A204.1 (cell line): ENCODE results near the gene MAGI1.

Source experiments
- FAIRE-seq: peaks from 2 replicates; lab custom pipeline; 2012; peaks lifted over from hg19 to GRCh38; lab: Jason Lieb, UNC

MAGI1 gene

DNA sequence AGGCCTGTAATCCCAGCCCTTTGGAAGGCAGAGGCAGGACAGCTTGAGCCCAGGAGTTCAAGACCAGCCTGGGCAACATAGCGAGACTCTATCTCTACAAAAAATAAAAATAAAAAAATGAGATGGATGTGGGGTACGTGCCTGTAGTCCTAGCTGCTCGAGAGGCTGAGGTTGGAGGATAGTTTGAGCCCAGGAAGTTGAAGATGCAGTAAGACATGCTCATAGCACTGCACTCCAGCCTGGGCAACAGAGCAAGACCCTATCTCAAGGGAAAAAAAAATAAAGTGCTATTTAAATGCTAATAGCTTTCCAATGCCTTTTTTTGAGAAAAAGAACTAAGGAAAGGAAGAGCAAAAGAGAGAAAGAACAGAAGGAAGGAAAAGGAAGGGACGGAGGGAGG is 94.5 kb downstream of the MAGI1 start:
- no peak for FAIRE-seq

DNA sequence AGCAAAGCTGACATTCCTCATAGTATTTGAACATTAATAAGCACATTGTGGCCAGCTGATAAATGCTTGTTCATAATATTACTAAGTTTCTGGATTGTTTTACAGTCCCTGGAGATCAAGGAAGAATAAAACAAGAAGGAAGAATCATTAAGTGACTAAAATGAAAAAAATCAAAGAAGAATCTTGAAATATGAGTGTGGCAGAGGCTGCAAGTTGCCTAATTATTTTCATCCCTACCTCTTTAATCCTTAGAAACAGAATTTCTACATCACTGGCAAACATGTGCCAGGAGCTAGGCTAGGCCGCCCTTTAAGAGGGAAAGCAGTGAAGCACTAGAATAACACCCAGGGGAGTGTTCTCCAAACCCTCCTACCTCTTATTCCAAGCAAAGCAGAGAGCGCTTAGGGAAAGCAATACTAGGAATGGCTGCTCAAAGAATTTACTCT is 98.9 kb downstream of the MAGI1 start:
- FAIRE-seq: no peak

DNA sequence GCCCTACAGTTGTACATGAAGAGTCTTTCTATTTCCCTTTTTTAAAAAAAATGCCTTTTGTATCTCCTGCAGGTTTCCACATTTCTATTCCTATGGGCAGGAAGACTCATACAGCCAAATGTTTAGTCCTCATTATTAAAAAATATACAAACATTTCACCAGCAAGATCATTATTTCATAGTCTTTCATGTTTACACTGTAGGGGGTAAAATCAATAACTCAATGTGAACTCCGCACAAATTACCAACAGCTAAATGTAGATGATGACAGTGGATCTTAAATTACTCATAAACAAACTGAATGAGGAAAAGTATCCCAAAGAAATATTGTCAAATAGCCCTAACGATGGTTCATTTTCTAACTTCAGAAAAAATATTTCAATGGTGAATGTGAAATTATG is 99.5 kb downstream of the MAGI1 start:
- no peak for FAIRE-seq

DNA sequence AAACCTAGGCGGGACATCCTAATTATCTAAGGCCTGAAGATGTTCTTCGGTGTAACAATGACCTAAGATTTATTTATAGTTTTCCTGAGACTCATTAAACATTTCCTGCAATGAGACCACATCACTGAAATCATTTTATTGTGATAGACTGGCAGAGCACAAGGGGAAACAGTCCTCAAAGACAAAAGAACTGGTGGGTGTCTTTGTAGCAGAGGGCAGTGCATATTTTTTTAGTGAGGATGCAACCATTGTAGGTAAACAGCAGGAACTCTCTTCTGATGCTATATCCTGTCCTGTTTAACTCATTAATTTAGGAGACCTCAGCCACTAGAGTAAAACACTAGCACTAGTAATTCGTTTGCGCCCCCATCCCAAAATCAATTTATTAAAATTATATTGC is 100.0 kb downstream of the MAGI1 start:
- no peak for FAIRE-seq

DNA sequence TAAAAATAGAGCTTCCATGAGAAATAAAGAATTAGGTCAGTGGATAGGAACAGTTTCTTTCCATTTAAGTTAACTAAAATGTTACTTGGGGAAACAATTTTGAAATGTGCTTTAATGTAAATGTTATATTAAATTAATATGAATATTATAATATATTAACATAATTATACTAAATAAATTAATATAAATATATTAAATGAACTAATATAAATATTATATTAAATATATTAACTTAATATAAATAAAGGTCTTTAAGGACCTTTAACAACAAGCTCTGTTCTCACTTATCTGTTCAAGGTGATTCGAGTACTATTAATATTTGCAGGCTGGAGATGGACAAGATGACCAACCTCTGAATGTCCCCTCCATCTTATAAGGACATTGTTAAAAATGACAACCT is 100.6 kb downstream of the MAGI1 start:
- FAIRE-seq: peak; percentile 90

DNA sequence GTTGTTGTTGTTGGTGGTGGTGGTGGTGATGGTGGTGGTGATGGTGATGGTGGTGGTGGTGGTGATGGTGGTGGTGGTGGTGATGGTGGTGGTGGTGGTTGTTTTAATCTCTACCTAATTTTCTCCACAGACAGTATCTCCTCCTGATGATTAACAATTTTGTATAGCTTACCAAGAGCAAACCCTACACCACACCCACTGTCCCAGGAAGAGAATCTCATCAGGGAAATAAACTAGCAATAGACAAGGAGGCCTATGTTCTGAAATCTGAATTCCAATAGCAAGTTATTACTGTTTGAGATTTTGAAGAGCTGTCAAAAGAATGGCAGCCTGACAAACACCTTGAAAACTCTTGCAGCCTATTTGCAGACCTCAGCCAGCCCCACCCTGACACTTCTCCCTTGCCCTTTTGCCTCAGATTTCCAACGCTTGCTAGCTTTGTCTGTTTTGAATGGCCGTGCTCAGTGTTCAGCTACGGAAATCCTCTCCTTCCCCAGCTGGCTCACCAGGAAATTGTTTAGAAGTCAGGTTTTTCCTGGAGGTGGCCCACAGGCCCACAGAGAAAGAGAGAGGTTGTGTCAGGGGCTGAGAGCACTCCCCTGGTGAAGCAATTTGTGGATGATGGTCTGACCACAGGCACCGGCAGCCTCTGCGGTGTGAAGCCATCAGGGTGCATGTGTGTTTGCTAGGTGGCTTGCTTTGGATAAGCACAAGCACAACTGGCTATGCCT is 101.6 kb downstream of the MAGI1 start:
- FAIRE-seq: no peak

DNA sequence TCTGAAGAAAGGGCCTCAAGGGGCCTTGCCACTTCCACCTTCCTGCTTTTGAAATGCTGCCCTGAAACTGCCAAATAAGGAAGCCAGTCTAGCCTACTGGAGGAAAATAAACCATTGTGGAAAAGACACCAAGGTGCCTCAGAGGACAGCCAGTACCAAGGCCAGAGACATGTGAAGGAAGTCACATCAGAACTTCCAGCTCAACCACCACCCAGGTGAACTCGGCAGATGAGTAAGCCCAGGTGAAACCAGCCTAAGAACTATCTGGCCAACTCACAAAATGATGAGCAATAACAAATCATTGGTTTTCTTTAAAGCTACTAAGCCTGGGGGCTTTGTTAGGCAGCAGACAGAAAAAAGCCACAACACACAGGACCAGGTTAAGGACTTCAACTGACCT is 103.0 kb downstream of the MAGI1 start:
- FAIRE-seq: no peak

DNA sequence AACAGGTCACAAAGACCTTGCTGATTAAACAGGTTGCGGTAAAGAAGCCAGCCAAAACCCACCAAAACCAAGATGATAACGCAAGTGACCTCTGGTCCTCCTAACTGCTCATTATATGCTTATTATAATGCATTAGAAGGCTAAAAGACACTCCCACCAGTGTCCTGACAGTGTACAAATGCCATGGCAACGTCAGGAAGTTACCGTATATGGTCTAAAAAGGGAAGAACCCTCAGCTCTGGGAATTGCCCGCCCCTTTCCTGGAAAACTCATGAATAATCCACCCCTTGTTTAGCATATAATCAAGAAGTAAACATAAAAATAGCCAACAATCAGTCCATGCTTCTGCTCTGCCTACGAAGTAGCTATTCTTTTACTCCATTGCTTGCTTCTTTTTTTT is 108.1 kb downstream of the MAGI1 start:
- FAIRE-seq: no peak

DNA sequence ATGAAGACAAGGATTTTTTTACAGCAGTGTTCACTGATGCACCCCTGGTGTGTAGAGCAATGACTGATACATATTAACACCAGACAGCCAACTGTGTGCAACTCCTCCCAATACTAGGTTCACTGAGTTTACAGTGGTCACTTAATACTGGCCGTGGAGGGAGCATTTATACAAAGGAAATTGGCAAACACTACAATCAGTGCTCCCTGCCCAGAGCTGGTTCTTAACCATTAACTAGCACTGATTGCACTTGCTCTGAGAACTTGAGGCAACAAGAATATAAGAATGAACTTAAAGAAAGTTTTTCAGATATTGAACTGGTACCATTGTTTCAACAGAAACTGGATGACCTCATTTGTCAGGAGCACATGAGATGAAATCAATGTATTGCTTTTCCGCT is 110.6 kb downstream of the MAGI1 start:
- FAIRE-seq: no peak

DNA sequence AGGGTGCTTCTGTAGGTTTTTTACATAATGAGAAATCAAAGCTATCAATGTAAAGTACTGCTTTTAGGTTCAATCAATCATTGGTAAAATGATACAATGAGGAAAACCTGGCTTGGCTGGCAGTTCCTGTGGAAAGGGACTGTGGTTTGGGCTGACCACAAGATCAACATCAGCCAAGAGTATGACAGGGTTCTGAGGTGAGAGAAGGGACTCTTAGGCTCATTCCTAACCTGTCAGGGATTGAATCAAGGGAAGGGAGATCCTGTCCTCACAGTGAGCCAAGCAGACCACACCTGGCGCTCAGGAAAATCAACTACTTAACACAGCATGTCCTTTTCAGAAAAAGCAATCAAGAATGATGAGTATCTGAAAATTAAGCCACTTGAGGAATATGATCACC is 111.1 kb downstream of the MAGI1 start:
- FAIRE-seq: no peak

DNA sequence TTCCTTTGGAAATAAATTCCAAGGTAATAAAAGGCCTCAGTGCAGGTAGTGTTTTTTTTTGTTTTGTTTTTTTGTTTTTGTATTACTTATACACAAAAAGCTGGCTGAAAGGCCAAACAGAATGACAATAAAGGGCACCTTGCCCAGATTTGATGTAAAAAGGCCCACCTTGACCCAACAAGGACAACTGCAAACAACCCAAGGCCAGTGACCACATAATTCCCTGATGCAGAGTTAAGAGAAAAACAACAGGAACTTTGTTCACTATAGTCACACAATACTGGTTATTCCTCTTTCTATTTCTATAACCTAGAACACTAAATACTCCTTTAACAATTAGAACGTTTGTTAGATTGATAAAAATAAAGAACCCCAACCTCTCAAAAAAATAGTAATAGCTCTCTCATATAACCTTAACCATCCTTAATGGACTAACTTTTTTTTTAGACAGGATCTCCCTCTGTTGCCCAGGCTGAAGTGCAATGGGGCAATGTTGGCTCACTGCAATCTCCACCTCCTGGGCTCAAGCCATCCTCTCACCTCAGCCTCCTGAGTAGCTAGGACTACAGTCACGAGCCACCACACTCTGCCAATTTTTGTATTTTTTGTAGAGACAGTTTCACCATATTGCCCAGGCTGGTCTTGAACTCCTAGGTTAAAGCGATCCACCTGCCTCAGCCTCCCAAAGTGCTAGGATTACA is 113.3 kb downstream of the MAGI1 start:
- no peak for FAIRE-seq

DNA sequence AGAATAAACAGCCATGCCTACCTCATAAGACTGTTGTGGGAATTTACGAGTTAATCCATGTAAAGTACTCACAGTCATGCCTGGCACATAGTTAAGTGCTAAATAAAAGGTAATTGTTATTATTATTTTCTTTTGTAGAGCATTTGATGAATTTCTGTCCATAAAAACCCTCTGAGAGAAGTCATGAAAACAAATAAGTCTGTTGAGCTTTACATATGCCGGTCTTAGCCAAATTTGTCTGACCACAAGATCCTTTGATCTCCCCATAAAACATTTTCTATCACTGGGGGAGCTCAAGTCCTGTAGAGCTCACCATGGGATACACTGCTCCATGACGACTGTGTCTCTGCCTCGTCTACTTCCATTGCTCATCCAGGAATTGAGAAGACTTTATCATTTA is 114.0 kb downstream of the MAGI1 start:
- no peak for FAIRE-seq

DNA sequence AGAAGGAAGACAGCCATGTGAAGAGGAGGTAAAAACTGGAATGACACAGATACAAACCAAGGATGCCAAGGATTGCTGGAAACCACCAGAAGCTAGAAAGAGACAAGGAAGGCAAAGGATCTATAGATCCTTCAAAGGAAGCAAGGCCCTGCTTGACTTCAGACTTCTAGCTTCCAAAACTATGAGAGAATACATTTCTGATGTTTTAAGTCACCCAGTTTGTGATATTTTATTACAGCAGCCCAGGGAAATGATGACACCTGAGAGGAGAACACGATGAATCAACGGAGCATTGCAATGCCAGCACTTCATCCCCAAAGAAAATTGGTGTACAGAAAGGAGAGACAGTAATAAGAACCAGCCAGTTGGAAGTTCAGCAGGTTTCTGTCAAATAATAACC is 116.3 kb downstream of the MAGI1 start:
- no peak for FAIRE-seq

DNA sequence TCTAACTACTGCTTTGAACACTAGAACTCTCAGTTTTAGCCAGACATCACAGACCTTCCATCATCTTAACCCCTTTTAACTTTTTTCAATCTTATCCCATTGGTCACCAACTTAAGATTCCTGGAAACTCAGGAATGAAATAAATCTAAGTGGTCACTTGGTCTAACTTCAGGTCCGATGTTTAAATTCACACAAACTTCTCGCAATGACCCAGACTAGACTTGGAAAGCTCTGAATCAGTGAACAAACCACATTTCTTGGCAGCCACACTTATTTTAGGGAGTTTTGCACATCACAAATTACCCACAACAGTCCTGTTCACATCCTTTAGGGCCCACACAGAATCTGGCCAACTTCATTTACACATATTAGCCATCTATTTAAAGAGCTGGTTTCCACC is 118.9 kb downstream of the MAGI1 start:
- no peak for FAIRE-seq

DNA sequence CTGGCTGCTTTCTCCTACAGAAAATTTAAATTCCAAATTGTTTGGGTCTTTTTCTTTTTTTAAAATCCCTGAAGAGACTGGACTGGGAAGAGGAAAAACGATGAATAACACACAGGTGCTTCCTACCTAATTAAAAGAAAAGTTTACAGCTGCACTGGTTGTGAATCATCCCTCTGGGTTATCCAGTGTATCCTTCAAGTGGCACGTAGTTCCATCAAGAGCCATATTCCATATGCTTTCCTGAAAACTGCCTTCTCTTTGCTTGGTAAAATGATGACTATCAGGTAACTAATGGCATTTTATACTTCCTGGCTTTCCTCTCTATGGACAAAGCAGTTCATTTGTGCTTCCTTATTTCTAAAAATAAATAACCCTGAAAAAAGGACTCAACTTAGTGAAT is 123.2 kb downstream of the MAGI1 start:
- no peak for FAIRE-seq

DNA sequence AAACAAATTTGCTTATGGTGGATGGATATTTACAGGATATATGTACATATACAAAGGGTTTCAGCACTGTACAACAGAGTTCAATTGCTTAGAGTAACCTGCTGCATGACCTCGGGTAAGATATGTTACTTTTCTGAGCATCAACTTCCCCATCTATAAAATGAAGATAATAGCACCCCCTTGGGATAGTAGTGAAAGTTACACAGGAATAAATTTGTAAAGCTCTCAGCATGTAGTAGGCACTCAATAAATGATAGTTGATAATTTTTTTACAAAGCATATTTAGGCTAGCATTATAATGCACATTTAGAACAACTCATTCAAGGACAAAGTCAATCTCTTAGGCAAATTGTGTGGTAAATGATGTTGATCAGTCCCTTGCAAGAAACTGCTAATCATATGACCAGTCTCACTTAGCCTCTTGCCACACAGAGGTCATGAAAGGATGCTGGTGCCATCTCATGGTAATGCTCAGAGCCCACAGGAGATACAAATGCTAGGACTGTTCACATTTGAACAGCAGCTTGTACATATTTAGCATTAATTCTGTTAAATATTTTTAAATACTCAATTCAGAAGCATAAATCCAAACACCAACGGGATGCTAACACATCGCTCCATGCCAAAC is 123.9 kb downstream of the MAGI1 start:
- no peak for FAIRE-seq

DNA sequence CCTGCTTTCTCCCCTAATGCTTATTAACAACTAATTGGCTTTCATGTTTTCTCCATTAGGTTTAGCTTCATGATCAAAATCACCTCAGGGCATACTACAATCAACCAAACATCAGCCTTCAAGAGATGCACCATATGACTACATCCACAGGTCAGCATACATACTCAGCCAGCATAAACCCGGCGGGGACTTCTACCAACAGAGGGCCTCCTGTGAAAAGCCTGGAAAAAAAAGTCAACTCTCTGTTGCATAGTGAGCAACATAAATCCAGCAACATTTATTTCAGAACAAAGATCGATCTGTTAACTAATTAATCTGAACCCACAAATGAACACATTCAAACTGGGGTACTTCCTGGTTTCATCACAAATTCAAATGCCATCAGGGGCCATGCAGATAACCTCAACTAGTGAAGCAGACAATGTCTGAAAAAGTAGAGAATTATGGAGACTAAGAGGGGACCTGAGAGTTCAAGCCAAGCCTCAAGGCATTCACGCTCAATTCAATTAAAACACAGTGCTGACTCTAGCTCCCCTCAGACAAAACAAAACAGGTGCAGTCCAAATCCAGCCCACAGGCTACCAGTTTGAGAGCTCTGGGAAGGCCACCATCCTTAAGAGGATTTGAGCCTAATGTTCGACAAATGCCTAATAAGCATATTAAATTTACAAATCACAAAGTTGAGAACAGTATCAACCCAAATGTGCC is 124.5 kb downstream of the MAGI1 start:
- FAIRE-seq: no peak

DNA sequence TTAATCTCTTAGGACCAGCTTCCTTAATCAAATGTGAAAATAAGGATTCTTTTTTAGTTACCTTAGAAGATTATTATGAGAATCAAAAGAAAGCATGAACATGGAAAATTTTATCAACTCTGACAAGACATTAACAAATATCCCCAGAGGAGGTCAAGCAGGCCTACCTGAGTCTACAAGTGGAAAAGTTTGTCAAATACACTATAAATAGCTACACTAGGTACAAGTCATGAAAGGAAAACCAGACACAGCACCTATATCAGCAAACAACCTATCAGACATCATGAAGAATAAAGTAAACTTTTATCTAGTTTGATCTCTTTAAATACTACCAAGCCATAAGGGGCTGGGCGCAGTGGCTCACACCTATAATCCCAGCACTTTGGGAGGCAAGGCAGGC is 126.1 kb downstream of the MAGI1 start:
- no peak for FAIRE-seq

DNA sequence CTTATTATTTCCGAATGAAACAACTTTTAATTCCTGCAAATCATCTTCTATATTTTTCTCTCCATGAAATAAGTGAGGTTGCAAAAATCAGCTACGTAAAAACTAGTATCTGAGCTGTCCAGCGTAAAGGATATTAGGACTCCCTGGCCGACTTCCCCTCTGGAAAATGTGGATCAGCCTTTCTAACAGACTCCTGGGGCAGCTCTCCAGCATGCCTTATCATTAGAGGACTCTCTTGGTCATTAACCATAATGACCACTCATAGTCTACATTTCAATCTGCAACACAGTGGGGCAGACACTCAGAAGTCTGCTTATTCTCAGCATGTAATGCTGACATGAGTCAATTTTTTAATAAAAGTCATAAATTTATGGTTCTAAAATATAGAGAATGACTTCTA is 130.1 kb downstream of the MAGI1 start:
- FAIRE-seq: no peak

DNA sequence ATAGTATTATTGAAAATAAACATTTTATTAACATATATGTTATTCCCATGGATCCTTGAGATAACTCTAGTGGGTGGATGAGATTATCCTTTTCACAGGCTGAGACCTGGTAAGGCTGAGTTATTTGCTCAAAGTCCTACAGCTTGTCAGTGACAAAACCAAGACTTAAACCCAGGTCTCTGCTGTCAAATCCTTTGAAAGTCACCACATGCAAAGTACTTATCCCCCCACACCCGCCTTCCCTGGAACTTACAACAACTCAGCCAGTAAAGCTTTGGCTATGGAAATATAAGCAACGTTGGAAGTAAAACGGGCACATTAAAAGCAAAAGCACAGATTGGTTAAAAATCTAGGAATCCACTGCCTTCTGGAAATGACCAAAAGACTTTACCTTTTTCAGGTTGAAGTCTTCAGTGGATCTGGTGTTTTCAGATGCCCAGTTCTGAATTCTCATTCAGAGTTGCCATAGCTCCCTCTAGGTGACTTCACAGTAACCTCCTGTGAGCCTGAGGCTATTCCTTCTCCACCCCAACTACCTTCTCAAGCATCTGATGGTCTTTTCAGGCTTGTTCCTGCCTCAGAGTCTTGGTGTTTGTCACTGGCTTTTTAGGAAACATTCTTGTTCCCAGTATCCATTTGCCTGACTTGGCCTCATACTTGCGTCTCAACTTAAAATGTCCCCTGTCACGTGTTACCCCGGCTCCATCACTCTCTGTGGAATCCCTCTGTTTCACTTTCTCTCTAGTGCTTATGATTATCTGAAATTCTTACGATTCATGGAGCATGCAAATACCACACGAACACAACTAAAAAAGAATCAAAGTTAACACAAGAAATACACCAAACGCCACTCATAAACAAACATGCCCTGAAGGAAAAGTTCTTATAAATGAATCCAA is 131.2 kb downstream of the MAGI1 start:
- FAIRE-seq: no peak

DNA sequence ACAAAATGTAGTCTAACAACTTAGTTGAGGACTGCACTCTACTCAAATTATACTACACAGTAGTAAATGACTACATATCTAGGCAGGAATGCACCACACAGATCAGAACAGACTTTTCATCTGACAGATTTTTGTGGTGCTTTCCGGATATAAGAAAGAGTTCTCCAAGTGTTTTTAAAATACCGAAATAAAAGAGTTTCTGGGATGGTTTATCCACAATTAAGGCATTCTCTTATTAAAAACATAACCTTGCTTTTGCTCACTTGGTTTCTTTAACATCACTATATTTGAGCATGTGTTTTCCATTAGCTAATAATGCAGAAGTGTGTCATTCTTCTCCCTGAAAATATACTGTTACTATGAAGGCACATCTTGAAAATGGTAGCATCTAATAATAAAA is 132.9 kb downstream of the MAGI1 start:
- FAIRE-seq: no peak

DNA sequence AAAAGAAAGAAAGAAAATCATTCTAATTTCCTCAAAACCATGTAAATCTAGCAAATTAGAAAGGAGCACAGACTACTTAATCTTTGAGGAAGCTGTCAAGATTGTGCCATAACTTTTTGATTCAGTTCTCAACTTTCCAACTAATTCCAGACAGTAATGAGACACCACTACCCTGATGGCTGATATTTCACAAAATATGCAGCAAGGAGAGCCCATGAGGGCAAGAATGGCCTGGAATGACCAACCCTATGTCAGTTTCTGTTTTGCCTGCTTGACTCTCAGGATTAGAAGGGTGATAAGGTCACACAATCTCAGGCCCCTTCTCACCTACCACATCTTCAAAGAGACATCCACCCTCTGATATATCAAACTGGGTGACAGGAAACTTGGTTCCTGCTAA is 134.7 kb downstream of the MAGI1 start:
- no peak for FAIRE-seq
